SK-N-SH treated with all-trans-retinoic acid at 6 μM for 48 hours (cell line): ENCODE data around the gene EXOC7.

Source experiments
- CREB5 ChIP-seq: fragments of 250-450 bp; sonication (Bioruptor Pico); IDR thresholded peaks from 2 replicates; pipeline ENCODE4 v1.5.1; 2020; ENCODE audit warnings: low read depth, mild to moderate bottlenecking, moderate library complexity
- ZFP30 ChIP-seq: fragments of 450-650 bp; formaldehyde crosslinking; IDR thresholded peaks from 2 replicates; pipeline ENCODE4 v1.5.0; 2022; ENCODE audit warnings: mild to moderate bottlenecking, moderate library complexity
- ZNF8 ChIP-seq: fragments of 450-650 bp; formaldehyde crosslinking; IDR thresholded peaks from 2 replicates; pipeline ENCODE4 v1.5.0; 2020; ENCODE audit warnings: mild to moderate bottlenecking, moderate library complexity

DNA sequence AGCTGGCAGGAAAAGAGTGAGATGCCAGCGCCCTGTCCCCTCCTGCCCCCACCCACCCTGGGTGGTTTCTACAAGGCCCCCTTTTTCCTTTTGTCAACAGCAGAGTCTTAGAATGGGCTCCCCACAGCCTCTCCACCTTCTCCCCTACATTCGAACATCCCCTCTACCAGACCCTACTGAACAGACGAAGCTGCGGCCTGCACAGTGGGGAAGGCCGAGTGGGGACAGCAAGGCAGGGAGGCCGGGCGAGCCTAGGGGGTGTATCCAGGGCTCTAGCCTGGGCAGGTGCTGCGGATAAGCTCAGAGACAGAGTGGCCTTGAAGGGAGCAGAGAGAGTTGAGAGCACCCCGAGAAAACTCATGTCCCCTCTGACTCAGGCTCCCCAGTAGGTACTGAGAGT lies 17.2 kb downstream of the EXOC7 start:
- TF ChIP-seq ZFP30 (CRISPR knock-in tag) (no peak), CREB5 (CRISPR knock-in tag) (no peak), ZNF8 (CRISPR knock-in tag) (no peak)
